Right ventricle myocardium superior (tissue), 1 donor: Measurements from ENCODE around the gene TBC1D5. TPM values are rescaled to one million over a fixed set of nuclear protein-coding genes. Genes with fewer than 3 reads are reported as not detected.

Experiments
- ATAC-seq: fragments of 200-7000 bp; cut with Tn5 transposase; one replicate; pipeline ENCODE4 v1.9.1; 2020; ENCODE audit warnings: mild to moderate bottlenecking; ENCODE audit not compliant: poor library complexity
- DNase-seq: peaks from one replicate; pipeline ENCODE4 v3.0.0-alpha.2; 2020
- intact Hi-C: fragments of 100-400 bp; cut with DNase I; formaldehyde crosslinking; loops from one replicate; pipeline ENCODE4 v1.11.2; 2022
- total RNA-seq: library from RNA; stranded (reverse); fragmentation: NEBNext Ultra II Directional; extraction: Animal tissue kit (Norgen Biotek cat#: 25700); gene quantifications from one replicate; pipeline ENCODE4 v1.2.1, GENCODE V29; 2021
- donor health status: DM: no; HTN: yes; CAD: no; lungs with severe emphysema.

Gene TBC1D5
- total RNA-seq, 1 donor from 2014 or later: 28.2 TPM

DNA sequence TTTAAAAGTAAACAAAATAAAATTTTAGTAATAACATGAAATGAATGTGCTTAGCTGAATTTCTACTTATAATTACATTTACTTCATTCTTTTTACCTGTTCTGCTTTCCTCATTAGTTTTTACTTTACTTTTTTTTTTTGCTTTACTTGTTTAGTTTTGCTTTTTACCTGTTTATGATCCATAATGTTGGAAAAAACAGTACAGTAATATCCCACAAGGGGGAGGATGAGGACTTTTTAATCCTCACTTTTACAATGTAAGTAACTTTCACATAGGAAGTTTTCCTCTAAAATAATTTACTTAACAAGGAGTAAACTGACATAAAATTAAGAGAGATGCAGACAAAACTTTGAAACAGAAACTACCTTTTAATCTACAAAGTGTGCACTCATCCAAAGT, 268.7 kb downstream of the TBC1D5 start:
- no peak for ATAC-seq
- intact Hi-C loops: no loop called here
- DNase-seq: no peak

DNA sequence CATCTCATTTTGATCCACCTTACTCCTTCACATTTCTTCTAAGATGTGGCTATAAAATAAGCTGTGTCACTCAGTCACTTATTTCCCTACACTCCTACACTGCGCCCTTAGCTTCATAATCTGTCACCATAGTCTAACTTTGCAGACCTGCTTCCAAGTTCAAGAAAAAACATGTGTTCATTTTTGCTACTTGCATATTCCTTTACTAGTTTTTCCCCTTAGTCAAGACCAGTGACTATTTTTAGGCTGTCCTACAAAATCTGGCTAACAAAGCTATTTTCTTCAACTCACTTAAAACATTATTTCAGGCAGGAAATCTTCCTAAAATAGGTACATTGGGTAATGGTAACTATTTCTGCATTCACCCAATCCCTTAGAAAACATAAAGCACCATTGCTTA, 272.5 kb downstream of the TBC1D5 start:
- intact Hi-C loops: no loop called here
- DNase-seq: no peak
- ATAC-seq: no peak

DNA sequence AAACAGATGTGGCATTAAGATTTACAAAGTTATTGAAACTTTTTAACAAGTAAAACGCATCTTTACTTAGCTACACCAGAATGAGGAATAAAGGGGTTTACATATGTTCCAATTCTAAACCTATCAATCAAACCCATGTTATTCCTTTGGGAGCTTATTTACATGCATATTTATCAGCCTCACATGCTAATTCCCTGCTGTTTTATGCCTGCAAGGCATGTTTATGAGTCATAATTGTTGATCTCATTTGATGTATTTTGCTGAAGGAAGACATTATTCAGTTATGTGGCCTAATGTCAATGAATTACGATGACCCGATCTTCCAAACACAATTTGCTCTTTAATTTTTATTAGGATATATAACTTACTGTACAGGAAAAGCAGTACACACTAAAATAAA, 272.9 kb downstream of the TBC1D5 start:
- ATAC-seq (no peak), DNase-seq (no peak)
- intact Hi-C loops: no loop called here

DNA sequence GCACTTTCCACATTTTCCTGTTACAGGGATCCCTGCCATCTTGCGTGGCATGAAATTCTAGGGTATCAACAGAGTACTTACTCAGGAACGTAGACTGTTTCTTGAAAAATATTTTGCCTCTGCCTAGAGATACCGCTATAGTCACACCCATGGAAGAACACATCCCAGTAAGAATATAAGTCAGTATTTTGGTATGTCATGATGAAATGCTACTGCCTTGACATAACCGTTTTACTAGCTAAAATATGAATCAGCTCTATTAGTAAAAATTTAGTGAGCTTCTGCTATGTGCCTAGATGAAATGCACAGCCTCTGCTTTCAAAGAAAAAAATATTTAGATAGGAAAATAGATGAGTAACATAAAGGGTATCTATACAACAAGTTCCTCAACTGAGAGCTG, 276.4 kb downstream of the TBC1D5 start:
- intact Hi-C loops: no loop called here
- DNase-seq (no peak), ATAC-seq (no peak)

DNA sequence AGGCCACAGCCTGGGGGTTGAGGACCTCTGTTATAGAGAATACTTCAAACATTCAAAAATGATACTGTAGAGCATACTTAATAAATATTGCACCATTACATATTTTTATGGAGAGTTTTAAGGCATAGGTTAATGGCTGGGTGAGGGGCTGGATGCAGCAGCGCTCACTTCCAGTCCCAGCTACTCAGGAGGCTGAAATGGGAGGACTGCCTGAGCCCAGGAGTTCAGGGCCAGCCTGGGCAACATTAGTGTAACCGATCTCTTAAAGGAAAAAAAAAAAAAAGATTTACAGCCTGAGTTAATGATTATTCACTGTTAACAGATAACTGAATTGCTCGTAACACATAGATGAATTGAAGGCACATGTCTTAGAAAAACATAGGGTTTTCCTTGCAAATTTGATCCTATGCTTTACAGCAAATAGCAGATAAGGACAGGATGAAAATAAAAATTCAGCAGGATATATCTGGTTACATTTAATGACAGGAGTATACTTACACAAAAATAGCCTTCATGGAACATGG, 282.9 kb downstream of the TBC1D5 start:
- intact Hi-C loops: no loop called here
- ATAC-seq (no peak), DNase-seq (no peak)

DNA sequence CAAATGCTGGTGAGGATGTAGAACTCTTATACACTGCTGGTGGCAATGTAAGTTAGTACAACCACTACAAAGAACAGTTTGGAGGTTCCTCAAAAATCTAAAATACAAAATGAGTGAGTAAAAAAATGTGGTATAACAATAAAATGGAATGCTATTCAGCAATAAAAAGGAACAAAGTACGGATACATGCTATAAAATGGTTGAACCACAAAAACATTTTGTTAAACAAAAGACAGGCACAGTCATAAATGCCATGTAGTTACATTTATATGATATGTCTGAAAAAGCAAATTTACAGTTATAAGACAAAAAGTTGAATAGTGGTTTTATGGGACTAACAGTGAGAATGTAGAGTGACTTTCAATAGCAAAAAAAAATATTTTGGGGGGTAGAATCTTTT, 285.8 kb downstream of the TBC1D5 start:
- intact Hi-C loops: no loop called here
- no peak for DNase-seq
- no peak for ATAC-seq

DNA sequence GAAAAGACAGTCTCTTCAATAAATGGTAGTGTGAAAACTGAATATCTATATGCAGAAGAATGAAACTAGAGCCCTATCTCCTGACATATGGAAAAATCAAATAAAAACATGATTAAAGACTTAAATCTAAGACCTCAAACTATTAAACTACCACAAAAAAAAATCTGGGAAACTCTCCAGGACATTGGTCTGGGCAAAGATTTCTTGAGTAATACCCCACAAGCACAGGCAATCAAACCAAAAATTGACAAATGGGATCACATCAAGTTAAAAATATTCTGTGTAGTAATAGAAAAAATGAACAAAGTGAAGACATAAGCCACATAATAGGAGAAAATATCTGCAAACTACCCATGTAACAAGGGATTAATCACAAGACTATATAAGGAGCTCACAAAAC, 286.4 kb downstream of the TBC1D5 start:
- DNase-seq (no peak), ATAC-seq (no peak)
- intact Hi-C loops: no loop called here

DNA sequence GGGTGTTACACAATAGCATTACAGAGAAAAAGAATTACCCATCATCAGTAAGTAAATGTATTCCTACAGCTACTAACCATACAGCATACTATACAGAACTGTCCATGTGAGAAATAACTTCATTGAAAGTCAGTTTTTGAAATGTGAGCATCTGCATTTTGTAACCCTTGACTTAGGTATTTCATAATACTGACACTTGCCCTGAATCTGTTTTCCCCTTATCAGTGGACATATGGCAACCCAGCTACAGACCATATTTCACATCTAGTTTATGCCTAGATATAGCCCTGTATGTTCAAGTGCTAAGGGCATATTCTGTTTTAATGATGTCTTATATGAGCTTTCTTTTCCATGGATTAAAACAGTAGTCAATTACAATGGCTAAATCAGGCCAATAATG, 297.6 kb downstream of the TBC1D5 start:
- DNase-seq: no peak
- intact Hi-C loops: no loop called here
- no peak for ATAC-seq

DNA sequence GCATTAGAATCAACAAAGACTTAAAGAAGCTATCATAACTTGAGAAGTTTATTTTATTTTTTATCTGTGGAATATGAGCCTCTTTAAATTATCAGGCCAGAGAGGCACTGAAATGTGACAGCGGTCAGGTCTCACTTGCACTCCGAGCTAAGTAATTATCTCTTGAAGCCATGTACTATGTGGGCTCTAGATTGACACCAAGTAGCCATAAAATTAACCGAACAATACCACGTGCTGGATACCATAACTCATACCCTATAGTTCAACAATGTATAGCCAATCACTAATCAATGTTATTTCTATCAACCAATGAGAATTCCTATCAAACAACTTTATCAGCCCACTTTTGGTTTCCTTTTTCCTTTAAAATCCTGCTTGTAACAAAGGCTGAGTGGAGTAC, 299.3 kb downstream of the TBC1D5 start:
- intact Hi-C loops: no loop called here

DNA sequence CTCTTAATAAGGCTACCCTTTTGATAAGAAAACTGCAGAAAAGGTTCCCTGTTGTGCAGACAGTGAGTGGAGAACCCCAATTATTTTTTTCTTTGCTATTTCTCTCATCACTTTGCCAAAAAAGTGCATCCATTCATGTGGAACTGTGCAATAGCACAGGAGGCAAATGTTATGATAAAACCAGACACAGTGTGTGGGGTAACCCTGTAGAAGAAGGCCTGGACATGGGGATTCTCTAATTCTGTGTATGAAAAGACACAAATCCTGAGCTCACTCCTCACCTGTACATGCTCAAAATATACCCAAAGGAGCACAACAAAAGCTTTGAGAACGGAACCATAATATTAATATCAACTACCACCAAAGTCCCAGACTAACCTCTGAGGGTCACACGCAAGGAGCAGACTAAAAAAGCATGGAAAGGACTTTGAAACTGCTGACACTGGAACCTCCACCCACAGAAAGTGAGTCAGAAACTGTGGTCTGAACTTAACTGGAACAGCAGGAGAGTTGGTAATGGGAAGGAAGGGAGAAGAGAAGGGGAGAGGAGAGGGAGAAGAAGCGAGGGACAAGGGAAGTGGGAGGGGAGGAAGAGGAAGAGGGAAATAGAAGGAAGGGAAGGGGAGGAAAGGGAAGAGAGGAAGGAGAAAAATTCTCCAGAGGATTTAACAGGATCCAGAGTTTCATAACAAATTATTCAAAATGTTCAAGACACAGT, 299.9 kb downstream of the TBC1D5 start:
- DNase-seq (no peak), ATAC-seq (no peak)
- intact Hi-C loops: no loop called here

More for the DNA sequence above, 299.3 kb downstream of the TBC1D5 start:
- DNase-seq: no peak
- no peak for ATAC-seq

DNA sequence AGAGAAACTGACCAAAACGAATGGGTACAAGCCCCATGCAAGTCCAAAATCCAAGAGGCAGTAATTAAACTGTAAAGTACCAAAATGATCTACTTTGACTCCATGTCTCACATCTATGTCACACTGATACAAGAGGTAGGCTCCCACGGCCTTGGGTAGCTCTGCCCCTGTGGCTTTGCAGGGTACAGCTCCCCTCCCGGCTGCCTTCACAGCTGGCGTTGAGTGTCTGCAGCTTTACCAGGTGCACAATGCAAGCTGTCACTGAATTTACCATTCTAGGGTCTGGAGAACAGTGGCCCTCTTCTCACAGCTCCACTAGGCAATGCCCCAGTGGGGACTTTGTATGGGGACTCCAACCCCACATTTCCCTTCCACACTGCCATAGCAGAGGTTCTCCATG, 308.6 kb downstream of the TBC1D5 start:
- no peak for ATAC-seq
- DNase-seq: no peak
- intact Hi-C loops: no loop called here

DNA sequence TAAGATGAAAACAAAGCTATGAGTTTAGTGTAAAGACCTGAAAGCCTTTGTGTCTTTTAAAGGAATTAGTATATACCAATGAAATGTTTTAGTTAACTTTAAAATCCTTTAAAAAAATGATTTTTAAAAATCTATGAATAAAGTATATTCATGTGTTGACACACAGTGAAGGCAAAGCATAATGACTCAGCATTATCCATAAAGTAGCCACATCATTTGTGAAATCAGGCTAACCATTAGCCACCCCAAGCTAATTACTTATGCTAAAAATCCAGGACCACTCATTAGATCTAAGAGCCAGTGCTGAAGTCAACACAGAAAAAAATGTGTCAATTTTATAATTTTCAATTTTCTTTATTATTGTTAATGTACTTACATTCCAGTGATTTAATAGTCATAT, 310.2 kb downstream of the TBC1D5 start:
- no peak for ATAC-seq
- no peak for DNase-seq
- intact Hi-C loops: no loop called here

DNA sequence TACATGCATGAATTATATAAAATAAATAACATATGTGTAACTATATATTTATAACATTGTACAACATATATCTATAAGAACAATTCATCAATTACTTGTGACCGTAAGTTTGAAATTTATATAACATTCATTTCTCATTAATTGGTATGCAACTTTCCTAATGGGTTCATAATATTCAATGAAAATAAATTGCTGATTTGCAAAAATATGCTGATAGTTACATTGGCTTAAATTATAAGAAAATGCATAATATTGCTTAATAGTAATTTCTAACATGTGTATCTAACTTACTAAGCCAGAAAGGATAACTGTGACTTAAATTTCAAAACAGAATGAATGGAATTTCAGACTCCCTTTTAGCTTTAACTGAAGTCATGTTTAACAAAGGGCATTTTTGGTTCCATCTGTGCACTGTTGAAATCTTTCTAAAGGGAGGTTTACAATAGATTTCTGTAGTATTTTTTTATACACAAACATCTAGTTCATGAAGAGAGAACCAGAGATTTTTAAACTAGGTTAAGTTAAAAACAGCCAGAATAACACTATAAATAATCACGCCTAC, 310.9 kb downstream of the TBC1D5 start:
- no peak for DNase-seq
- ATAC-seq: peak; percentile 18
- intact Hi-C loops: loop anchor here (2.0 kb wide), 1 partner anchor 409 kb away; no protein-coding TSS in a partner anchor

DNA sequence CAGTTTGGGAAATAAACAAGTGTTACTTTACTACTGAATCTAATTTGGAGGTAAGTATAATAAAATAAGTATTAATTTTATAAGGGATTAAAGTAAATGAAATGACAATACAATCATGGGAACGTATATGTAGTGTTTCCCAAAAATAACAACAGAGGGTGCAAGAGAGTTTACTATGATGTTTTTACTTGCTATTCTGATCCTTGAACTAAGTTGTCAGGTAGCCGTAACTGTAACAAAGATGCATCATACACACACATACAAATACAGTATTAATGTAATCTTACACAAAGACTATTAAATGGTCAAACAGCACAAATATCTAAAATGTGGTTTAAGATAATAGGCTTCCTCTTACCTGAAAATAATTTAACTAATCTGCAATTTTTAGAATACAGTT, 311.4 kb downstream of the TBC1D5 start:
- peak; percentile 78 for ATAC-seq
- DNase-seq: no peak
- intact Hi-C loops: loop anchor here (2.0 kb wide), 1 partner anchor 410 kb away; no protein-coding TSS in a partner anchor

DNA sequence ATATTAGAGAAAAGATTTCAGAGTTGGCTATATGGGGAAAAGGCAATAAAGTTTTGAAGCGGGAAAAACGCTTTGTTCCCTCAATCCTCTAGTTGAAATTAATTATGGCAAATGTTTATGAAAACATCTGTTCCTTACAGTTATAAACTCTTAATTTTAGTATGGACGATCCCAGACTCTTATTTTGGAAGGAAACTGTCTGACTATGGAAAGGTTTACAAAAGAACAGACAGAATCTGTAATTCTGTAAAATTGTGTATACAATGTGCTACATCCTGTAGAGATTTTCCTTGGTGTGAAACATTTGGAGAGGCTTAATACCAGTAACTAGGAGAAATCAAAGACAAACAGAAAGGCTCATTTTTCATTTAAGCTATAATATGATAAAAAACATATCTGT, 311.8 kb downstream of the TBC1D5 start:
- ATAC-seq (no peak), DNase-seq (no peak)
- intact Hi-C loops: loop anchor here (2.0 kb wide), 1 partner anchor 410 kb away; no protein-coding TSS in a partner anchor

DNA sequence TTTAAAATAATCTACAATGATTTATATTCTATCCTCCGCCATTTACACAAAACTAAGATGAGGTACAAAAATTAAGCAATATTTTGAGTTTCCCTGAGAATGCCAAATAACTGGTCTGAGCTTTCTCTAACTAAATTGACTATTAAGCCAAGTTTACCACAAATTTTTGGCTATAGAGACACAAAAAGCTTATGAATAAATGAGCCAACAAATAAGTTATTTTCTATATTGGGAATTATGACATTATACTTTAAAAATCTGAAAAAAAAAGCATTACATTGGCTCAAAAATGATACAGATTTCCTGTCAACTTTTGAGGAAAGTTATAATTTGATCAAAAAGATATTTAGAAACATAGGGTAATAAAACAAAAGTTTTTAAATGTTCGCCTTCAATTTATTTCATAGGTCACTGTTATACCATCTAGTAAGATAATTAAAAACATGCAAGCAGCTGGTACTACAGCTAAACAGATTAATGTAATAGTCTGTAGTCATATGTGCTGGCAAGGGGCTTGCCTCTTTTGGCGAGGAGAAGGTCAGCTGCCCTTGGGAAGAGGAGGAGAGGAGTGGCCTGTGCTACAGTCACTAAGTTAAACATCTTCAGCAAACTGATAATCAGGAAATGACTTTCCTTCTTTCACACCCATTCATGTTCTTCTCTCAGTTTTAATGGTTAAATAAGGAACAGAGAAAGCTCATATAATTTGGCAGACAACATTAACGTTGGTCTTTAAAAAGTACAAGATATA, 318.5 kb downstream of the TBC1D5 start:
- intact Hi-C loops: no loop called here
- no peak for DNase-seq
- ATAC-seq: no peak

DNA sequence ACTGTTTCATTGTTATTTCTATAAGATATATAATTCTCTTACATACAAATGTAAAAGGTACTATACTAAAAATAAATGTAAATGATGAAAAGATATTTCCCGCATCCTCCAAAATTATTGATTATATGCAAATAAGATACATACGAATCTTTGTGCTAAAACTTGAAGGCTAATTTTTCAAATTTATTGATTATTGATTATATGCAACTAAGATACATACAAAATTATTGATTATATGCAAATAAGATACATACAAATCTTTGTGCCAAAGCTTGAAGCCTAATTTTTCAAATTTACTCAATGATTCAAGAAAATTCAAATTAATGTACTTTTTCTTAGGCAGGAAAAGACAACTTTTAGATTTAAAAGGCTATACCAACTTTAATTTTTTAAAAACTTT, 319.8 kb downstream of the TBC1D5 start:
- ATAC-seq (no peak), DNase-seq (no peak)
- intact Hi-C loops: no loop called here

DNA sequence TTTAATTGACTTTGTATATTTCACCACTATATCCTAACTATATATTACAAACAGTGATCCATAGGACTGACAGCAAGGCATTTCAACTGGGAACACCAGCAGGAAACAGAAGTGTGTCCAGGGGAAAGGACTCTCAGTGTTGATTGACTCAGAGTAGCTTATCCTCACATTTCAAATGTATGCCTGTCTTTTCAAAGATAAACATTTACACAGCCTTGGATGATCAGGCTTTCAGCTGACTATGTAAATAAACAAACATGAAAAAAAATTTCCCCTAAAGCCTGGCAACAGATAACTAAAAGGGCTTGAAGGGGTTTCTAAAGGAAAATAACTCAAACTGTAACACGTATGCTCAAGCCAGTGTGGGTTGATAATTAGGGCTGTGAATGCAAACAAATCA, 321.8 kb downstream of the TBC1D5 start:
- intact Hi-C loops: no loop called here
- ATAC-seq: no peak

DNA sequence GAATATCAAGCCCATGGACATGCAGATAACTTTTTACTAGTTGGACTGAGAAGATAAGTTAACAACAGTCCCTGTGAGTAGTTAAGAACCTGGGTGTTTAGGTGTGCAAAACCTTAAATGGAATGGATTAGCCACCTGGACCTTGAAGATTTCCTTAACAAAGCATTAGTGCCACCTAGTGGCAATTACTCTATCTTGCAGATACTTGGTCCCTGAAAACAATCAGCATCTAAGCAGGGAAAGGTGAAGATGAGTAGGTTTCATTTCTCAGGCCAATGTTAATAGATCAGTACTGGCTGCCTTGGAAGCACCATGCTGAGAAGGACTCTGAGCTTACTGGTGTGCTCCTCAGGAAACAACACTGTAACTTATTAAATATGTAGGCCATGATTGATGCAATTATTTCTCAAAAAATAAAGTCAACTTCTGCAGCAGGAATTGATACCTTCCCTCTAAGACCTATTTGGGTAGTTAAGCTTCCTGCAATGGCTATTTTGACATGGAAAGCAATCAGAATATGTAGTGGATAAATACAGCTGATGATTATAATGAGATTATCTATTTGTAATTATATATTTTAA, 329.4 kb downstream of the TBC1D5 start:
- intact Hi-C loops: loop anchor here (5.0 to 10.0 kb wide), 2 partner anchors 156 to 808 kb away; partner anchors contain the start of gene DAZL
- ATAC-seq (peak; percentile 76), DNase-seq (no peak)

More for the DNA sequence above, 321.8 kb downstream of the TBC1D5 start:
- no peak for DNase-seq
